ENCODE measurements around the gene WBP2.

The WBP2 gene

GRCh38 chr17:75836605-75837004 is 18.5 kb downstream of the WBP2 start:
- no peak overlapping the region for H3K4me3 ChIP-seq

DNA sequence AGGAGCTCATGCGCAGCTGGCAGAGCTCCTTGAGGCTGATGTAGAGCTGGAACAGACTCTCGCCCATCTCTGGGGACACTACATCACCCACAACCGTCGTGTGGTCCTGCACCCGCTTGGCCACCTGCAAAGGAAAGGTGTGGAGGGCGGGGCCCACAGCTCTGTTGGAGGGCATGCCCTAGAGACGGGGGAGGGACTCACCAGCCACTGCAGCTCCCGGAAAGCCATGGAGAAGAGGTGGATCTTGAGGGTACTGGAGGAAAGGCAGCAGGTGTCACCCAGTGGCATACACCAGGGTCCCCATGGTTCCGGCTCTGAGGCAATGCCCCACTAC is 19.5 kb downstream of the WBP2 start:
- no peak overlapping the region for H3K27ac ChIP-seq
- no peak overlapping the region for H3K4me3 ChIP-seq

More at GRCh38 chr17:75836605-75837004, 18.5 kb downstream of the WBP2 start:
- H3K27ac ChIP-seq, result no peak overlapping the region

DNA sequence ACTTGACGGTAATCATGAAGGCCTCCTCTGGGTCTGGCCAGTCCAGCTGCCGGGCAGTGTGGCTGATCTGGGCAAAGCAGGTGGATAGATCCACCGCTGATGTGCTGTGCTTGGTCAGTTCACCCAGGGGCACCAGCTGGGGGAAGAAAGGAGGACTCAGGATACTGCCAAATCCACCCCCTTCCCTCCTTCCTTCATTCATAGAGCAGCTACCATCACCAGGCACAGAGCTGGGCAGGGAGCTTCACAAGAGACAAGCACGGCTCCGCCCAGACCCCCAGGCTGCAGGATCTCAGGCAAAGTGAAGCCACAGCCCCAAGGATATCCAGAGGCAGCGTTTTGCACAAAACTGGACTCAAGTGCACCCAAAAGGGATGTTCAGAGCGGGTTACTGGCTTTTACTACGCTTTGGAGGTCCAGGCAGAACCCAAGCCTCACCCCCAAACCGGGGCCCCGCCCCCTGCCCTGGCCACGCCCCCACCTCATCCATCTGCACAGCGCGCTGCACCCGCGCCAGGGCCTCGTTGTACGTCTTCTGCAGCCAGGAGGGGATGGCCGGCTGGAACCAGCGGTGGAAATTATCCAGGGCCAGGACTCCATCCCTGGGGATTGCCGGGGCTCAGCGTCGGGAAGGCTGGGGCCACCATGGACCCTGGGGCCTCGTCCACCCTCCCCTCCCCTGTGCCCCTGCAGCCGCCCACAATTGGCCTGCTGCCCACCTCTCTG is 20.0 kb downstream of the WBP2 start:
- Histone ChIP-seq H3K27ac (peak overlapping the region in 1 of 21 experiments; percentile 28), H3K4me3 (no peak overlapping the region)

DNA sequence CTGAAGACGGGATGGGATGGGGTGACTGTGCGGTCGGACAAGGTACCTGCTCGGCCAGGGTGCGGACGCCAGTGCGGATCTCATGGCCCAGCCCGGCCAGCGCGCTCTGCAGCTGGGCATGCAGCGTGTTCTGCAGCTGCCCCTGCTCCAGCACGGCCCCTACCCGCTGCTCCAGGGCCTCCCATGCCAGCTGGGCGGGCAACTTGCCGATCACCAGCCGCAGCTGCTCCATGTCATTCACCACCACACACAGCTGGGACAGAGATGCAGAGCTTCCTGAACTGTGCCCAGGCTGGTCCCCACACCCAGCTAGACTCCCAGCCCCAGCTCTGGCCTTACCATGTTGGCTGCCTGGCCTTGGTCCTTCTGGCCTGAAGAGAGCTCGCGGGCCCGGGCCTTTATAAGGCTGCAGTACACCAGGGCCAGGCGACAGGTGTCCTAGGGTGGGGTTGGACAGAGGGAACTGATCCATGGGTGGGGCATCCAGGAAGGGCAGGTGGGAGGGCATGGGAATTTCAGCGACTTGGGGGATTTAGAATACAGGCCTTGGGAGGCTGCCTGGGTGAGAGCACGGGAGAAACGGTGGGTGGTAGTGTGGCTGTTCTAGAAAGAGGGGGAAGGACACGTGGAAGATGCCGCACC is 20.7 kb downstream of the WBP2 start:
- peak overlapping the region in 2 of 21 experiments; percentile 28 to 82 for H3K27ac ChIP-seq

DNA sequence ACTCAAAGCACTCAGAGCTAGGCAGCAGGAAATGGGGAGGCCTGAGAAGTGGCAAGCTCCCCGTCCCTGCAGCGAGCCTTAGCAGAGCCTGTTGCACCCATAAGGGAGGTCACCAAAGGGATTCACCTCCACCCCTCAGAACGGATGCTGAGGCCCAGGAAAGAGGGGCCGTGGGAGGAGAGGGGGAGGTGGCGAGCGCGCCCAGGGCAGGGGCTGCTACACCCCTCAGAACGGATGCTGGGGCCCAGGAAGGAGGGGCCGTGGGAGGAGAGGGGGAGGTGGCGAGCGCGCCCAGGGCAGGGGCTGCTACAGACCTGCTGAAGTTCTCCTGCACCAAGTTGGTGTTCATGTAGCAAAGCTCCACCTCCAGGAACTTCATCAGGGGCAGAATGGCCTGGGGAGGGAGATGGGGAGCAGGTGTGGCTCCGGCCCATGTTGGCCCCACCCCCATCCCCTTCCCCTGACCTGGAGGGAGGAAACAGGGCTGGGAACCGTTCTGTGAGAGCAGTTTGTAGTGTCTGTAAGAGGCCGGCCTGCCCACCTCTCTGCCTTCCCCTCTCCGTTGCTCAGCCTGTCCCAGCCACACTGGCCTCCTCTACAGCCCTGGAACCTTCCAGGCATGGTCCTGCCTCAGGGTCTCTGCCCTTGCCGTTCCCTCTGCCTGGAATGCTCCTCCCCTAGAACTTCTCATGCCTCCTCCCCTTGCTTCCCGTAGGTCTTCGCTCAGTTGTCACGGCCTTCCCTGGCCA is 22.3 kb downstream of the WBP2 start:
- H3K27ac ChIP-seq, result peak overlapping the region in 20 of 21 experiments; percentile 20 to 86 (median 68)
- H3K4me3 ChIP-seq, result no peak overlapping the region

More for the DNA sequence above, 20.7 kb downstream of the WBP2 start:
- no peak overlapping the region for H3K4me3 ChIP-seq

GRCh38 chr17:75832164-75832651 is 22.9 kb downstream of the WBP2 start:
- Histone ChIP-seq H3K4me3 (no peak overlapping the region), H3K27ac (peak overlapping the region in 20 of 21 experiments; percentile 31 to 86 (median 68))

- H3K4me3 ChIP-seq, result no peak overlapping the region
- H3K27ac ChIP-seq, result peak overlapping the region in 6 of 21 experiments; percentile 12 to 86 (median 62)
Observed at GRCh38 chr17:75831032-75831571, 24.0 kb downstream of the WBP2 start.

DNA sequence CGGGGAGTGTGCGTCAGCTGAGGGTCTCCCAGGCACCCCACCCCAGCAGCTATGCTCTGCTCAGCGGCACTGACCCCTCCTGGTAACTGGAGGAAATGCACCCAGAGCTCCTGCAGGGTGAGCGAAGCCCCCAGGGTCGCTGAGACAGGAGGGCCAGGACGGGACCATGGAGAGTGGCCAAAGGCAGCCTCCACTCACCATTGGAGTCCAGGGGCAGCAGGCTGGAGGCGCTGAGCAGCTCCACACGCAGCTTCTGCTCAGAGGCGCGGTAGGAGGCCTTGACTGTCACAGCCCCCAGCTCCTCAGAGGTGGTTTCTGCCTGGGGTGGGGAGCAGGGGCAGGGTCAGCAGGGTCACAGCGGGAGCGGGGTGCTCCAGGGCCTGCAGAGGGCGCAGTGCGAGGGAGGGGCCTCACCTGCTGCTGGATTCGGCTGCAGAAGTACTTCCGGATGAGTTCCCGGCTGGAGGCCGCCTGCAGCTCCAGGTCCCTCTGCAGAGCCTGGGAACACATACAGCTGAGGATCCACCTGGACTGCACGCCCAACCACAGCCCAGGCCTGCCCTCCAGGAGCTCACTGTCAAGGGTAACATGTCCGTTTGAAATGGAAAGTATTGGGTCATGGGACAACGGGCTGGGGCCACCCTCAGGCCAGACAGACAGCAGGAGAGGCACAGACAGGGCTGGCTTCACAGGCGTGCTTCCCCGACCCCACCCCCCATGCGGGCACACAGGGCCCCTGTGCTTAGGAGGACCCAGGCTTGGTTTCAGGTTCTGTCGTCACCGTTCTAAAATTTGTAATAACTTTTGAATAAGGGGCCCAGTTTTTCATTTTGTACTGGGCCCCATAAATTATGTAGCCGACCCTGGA is 24.7 kb downstream of the WBP2 start:
- Histone ChIP-seq H3K27ac (no peak overlapping the region), H3K4me3 (no peak overlapping the region)

DNA sequence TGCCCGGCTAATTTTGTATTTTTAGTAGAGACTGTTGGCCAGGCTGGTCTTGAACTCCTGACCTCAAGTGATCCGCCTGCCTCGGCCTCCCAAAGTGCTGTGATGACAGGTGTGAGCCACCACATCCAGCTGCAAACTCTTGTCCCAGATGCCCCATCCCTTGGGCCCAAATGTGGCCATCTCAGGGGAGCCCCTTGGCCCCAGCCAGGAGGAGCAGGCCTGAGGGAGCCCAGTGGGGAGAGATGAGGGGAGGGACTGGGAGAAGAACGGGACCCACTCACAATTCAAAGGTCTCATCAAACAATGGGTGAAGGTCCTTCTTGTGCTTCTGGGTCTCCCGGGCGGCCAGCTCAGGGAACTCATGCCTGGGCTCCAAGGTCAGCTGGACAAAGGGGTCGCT is 25.4 kb downstream of the WBP2 start:
- no peak overlapping the region for H3K4me3 ChIP-seq
- no peak overlapping the region for H3K27ac ChIP-seq

DNA sequence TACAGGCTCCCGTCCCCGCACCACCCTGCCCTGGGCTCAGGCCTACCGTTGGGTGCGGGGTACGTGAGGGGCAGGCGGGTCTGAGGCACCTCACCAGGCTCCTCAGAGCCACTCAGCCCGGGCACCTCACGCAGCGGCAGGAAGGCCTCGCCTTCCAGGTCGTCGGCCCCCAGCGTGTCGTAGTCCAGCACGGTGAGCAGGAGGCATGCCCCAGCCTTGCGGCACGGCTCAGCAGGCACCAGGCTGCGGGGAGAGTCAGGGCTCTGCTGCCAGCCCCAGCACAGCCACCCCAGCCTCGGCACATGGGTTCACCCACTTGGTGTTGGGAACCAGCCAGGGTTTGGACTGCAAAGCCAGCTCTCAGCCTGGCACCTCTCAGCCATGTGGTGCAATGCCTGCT is 26.4 kb downstream of the WBP2 start:
- H3K27ac ChIP-seq, result peak overlapping the region in 2 of 21 experiments; percentile 35 to 40
- H3K4me3 ChIP-seq, result no peak overlapping the region

- H3K4me3 ChIP-seq, result peak overlapping the region in 1 of 7 experiments; percentile 19
- H3K27ac ChIP-seq, result peak overlapping the region in 14 of 21 experiments; percentile 32 to 78 (median 73)
Observed at GRCh38 chr17:75828076-75828400, 27.1 kb downstream of the WBP2 start.

- peak overlapping the region in 17 of 21 experiments; percentile 7 to 78 (median 70) for H3K27ac ChIP-seq
- H3K4me3 ChIP-seq, result peak overlapping the region in 1 of 7 experiments; percentile 19
Observed at GRCh38 chr17:75827308-75828075, 27.6 kb downstream of the WBP2 start.

DNA sequence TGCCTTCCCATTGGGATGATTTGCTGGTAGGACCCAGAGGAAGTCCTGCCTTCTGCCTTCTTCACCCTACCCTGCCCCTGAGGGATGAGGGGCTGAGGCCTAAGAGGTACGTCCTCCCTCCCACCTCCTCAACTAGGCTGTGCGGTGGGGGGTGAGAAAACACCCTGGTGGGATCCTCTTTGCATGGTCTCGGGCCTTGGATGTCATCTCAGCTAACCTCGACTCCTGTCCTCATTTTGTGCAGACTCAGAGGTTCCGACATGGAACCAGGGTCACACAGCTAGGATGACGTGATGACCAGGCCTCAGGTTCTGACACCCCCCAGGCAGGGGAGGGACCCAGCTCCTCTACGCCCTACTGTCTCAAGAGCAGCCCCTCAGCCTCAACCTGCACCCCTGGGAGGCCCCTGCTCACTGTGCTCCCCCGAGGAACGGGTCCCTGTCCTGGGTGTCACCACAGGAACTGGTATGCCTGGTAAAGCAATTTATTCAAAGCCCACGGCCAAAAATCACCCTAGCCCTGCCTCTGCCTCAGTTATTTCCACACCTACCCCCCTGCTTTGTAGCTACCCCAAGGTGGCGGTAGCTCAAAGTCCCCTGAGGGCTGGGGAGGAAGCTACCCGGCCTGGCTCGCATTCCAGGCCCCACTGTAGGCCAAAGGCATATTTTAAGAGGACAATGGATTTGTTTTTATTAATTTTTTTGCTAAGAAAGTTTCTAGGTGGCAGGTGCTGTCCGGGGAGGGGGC is 28.4 kb downstream of the WBP2 start:
- H3K27ac ChIP-seq, result peak overlapping the region in 16 of 21 experiments; percentile 7 to 78 (median 69)
- H3K4me3 ChIP-seq, result no peak overlapping the region

DNA sequence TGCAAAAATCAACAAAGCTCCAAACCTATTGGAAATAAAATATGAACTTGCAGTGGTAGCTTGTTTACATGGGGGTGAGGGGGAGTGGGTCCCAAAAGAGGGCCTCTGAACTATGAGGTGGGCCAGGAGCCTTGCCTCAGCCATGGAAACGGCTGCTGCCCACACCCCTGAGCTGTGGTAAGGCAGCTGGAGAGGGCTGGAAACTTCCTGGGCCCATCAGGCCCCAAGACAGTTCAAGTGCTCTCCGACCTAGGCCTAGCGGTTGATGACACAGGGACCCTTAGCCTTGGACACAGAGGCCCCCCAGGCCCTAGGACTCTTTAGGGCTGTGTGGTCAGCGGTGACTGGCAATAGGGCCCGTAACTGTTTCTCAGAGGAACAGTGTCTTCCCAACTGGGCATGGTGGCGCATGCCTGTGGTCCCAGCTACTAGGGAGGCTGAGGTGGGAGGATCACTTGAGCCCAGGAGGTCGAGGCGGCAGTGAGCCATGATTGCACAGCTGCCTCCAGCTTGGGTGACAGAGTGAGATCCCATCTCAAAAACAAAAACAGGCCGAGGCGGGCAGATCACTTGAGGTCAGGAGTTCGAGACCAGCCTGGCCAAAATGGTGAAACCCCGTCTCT is 29.3 kb downstream of the WBP2 start:
- Histone ChIP-seq H3K4me3 (no peak overlapping the region), H3K27ac (peak overlapping the region in 4 of 21 experiments; percentile 36 to 78 (median 42))

DNA sequence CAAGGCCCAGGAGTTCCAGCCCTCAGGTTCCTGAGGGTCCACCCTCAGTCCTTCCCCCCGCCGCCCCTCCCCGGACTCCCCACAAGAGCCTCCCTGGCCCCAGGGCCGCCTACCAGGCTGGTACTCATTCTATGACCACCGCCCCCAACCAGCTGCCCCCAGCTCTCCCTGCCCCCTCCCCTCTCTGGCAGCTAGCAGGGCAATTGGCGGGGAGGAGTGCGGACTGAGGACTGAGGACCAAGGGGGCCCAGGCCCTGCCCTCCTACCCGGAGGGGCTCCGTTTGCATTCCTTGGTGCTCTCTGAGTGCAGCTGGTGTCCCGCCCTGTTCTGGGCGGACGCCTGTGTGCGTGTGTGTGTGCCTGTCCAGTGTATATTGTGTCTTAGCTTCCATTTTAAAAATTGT is 30.0 kb downstream of the WBP2 start:
- H3K27ac ChIP-seq, result peak overlapping the region in 9 of 21 experiments; percentile 20 to 55 (median 41)
- no peak overlapping the region for H3K4me3 ChIP-seq

DNA sequence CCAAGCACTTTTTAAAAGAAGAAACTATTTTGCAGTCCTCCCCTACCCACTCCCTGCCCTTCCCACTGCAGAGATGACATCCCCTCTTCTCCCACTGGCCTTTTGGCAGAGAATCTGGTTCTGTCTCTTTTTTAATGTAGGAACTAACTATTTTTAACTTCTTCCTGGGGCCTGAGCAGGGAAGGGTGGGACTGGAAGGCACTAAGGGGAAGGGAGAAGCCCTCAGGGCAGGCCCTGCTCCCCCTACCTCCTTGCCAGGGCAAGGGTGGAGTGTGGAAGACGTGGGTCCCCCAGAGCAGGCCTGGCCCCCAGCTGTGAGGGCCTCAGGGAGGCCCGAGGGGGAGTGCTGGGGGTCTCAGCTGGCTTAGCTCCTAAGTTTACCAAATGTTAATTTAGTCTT is 30.5 kb downstream of the WBP2 start:
- Histone ChIP-seq H3K27ac (peak overlapping the region in 9 of 21 experiments; percentile 20 to 55 (median 41)), H3K4me3 (no peak overlapping the region)

DNA sequence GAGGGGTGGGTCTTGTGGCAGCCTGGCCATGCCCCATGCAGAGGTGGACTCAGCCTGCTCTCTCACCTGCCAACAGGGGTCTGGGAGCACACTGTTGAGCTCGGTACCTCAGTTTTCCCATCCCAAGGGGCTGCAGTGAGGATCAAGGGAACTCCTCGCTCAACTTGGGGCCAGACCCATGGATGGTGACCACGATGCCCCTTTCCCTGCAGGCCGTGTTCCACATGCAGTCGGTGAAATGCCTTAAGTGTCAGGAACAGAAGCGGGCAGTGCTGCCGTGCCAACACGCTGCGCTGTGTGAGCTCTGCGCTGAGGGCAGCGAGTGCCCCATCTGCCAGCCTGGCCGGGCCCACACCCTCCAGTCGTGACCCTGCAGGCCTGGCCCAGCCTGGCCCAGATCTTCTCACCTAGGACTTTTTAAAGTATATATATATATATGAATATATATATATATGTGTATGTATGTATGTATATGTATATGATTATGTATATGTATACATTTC is 31.0 kb downstream of the WBP2 start:
- Histone ChIP-seq H3K4me3 (no peak overlapping the region), H3K27ac (peak overlapping the region in 3 of 21 experiments; percentile 15 to 49 (median 39))
